ENCODE data around the gene SDHA. TPM values are rescaled to one million over a fixed set of nuclear protein-coding genes. Genes with fewer than 3 reads are reported as not detected.

SDHA gene
- polyA plus RNA-seq, 3 donors = 55.0 to 98.0 (median 91.5) TPM

DNA sequence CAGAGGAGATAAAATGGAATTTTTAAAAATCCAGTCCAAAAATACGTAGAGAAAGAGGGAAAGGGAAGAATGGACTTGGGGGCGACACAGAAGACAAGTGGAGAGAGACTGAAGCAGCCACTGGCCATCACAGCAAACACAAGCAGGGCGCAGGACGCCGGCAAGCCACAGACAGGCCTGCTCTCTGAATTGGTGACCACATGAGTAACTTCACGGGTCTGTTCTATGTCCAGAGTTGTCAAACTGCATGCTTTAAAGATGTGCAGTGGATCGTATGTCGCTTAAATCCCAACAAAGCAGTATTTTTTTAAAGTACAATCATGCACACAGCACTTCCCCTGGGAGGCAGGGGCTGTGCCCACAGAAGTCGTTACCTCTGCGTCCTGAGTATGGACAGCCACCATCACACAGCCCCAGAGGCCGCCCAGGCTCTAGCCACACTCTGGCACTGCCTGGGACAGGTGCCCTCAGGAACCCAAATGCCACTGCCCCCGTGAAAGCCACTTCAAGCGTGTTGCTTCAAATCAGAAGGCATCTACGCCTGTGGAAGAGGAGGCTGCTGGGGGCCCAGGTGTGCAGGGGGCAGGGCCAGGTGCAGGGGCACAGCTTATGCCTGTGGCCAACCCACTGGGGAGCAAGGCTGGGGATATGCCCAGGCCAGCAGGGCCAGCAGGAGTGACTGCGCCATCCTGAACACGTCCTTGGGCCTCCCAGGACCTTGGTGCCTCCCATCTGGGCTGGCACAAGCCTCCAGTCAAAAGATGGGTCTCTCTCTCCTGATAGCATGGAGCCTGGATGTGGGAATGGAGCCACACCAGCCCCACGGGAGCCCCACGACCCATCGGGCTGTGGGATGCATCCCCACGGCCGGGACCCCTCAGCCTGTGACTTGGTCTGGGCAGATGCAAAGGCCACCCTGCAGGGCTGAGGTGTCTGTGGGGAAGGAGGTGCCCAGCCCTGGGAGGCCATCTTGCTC is 32.7 kb upstream of the SDHA start:
- peaks cover 0 to 3% of the 10 kb centered on the region in 2 donors for H3K4me1 ChIP-seq (ENCODE audit: control insufficient read depth in 1 of 2, insufficient read depth in 2 of 2, low read length in 2 of 2)
- no peak overlapping the region for H3K27ac ChIP-seq (ENCODE audit: low read depth in 1 of 2, low read length in 2 of 2)
- TF ChIP-seq, protein P1, sequence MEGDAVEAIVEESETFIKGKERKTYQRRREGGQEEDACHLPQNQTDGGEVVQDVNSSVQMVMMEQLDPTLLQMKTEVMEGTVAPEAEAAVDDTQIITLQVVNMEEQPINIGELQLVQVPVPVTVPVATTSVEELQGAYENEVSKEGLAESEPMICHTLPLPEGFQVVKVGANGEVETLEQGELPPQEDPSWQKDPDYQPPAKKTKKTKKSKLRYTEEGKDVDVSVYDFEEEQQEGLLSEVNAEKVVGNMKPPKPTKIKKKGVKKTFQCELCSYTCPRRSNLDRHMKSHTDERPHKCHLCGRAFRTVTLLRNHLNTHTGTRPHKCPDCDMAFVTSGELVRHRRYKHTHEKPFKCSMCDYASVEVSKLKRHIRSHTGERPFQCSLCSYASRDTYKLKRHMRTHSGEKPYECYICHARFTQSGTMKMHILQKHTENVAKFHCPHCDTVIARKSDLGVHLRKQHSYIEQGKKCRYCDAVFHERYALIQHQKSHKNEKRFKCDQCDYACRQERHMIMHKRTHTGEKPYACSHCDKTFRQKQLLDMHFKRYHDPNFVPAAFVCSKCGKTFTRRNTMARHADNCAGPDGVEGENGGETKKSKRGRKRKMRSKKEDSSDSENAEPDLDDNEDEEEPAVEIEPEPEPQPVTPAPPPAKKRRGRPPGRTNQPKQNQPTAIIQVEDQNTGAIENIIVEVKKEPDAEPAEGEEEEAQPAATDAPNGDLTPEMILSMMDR (IDR thresholded peaks at IDR 0.05) = no peak
- 91% methylated on average over 15 of the region's 21 CpGs for WGBS (ENCODE audit: insufficient coverage)
- H3K79me2 ChIP-seq (ENCODE audit: insufficient read depth, low read length) = no peaks in the 10 kb centered on the region
- no peak for DNase-seq
- H3K36me3 Mint-ChIP-seq = no peaks in the 10 kb centered on the region
- peaks cover 6% of the 10 kb centered on the region for H3K4me1 Mint-ChIP-seq
- no peak overlapping the region for H3K4me3 ChIP-seq (replicated peaks in 1 of 3; ENCODE audit: low read depth in 2 of 3, low read length in 3 of 3)
- no peak overlapping the region for H3K9ac ChIP-seq (ENCODE audit: insufficient read depth, low read length, poor library complexity, severe bottlenecking)
- no peak overlapping the region for H3K27ac Mint-ChIP-seq
- H3K9me3 Mint-ChIP-seq = no peaks in the 10 kb centered on the region
- H3K9me3 ChIP-seq (replicated peaks in 1 of 2; ENCODE audit: control insufficient read depth in 1 of 2, insufficient read depth in 1 of 2, low read length in 2 of 2) = no peaks in the 10 kb centered on the region
- no peak overlapping the region for H3K4me2 ChIP-seq (replicated peaks; ENCODE audit: extremely low read depth, low read length, poor library complexity, severe bottlenecking)
- no peaks in the 10 kb centered on the region for H4K20me1 ChIP-seq (ENCODE audit: insufficient read depth, low read length)
- peaks cover 6 to 10% (median 9%) of the 10 kb centered on the region in 3 donors for H3K27me3 Mint-ChIP-seq (ENCODE audit: low read depth in 3 of 3)
- H3K36me3 ChIP-seq (replicated peaks in 1 of 2; ENCODE audit: control insufficient read depth in 1 of 2, insufficient read depth in 2 of 2, low read length in 2 of 2) = no peaks in the 10 kb centered on the region
- H3K27me3 ChIP-seq (ENCODE audit: control insufficient read depth in 2 of 2, insufficient read depth in 2 of 2, low read length in 2 of 2) = no peaks in the 10 kb centered on the region
- H2AFZ ChIP-seq (ENCODE audit: insufficient read depth, low read depth, low read length, poor library complexity, severe bottlenecking) = no peak overlapping the region
- intact Hi-C loops (cut with micrococcal nuclease) = no loop called here
- no peak overlapping the region for H3K4me3 Mint-ChIP-seq

DNA sequence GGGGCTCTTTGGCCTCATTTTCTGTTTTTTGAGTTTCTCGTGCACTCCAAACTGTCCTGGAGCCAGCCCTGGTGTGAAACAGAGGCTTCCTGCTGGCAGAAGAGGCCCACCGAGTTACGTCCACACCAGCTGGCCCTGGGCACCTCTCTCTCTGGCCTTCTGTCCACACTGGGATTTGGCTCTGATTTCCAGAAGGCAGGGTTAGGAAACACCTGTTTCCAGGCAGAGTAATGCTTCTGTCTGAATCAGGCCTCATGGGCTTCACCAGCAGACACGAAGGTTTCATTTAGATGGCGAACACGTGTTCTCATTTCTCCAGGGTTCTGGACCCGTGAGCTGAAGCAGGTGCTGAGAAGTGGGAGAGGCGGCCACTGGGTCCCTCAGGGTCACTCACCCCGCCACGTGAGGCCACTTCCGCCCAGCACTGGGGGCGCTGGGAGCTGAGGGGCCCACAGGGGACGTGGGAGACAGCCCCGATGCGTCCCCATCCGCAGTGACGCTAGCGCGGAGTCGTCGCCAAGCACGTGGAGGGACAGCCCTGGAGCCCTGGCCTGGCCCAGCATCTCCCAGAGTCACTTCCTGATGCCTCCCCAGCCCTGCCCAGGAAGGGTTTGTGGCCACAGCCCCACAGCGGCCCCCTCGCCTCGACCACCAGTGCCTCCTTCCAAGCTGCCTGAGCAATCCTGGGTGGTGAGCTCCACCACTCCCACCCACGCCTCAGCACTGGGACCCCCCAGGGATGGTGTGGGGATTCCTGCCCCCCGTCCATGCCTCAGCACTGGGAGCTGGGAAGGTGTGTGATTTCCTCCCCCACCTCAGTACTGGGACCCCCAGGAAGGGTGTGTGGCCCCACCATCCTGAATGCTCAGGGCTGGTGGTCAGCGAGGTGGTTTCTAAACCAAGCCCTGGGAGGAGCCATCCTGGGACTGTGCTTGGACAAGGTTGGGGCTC is 31.8 kb upstream of the SDHA start:
- Histone ChIP-seq H3K27me3 (ENCODE audit: control insufficient read depth in 2 of 2, insufficient read depth in 2 of 2, low read length in 2 of 2) (peaks cover 0 to 6% of the 10 kb centered on the region in 2 donors), H3K36me3 (replicated peaks in 1 of 2; ENCODE audit: control insufficient read depth in 1 of 2, insufficient read depth in 2 of 2, low read length in 2 of 2) (no peaks in the 10 kb centered on the region), H3K27ac (ENCODE audit: low read depth in 1 of 2, low read length in 2 of 2) (no peak overlapping the region), H3K79me2 (ENCODE audit: insufficient read depth, low read length) (no peaks in the 10 kb centered on the region), H3K4me2 (replicated peaks; ENCODE audit: extremely low read depth, low read length, poor library complexity, severe bottlenecking) (no peak overlapping the region), H3K4me3 (replicated peaks in 1 of 3; ENCODE audit: low read depth in 2 of 3, low read length in 3 of 3) (no peak overlapping the region), H3K4me1 (ENCODE audit: control insufficient read depth in 1 of 2, insufficient read depth in 2 of 2, low read length in 2 of 2) (peaks cover 0 to 3% of the 10 kb centered on the region in 2 donors), H3K9ac (ENCODE audit: insufficient read depth, low read length, poor library complexity, severe bottlenecking) (no peak overlapping the region), H4K20me1 (ENCODE audit: insufficient read depth, low read length) (no peaks in the 10 kb centered on the region), H2AFZ (ENCODE audit: insufficient read depth, low read depth, low read length, poor library complexity, severe bottlenecking) (no peak overlapping the region), H3K9me3 (replicated peaks in 1 of 2; ENCODE audit: control insufficient read depth in 1 of 2, insufficient read depth in 1 of 2, low read length in 2 of 2) (no peaks in the 10 kb centered on the region)
- H3K36me3 Mint-ChIP-seq = no peaks in the 10 kb centered on the region
- H3K4me1 Mint-ChIP-seq = peaks cover 6% of the 10 kb centered on the region
- no peaks in the 10 kb centered on the region for H3K9me3 Mint-ChIP-seq
- H3K27ac Mint-ChIP-seq = no peak overlapping the region
- DNase-seq = no peak
- TF ChIP-seq, protein P1 (IDR thresholded peaks at IDR 0.05) = no peak
- intact Hi-C loops (cut with micrococcal nuclease) = no loop called here
- peaks cover 11 to 20% (median 12%) of the 10 kb centered on the region in 3 donors for H3K27me3 Mint-ChIP-seq (ENCODE audit: low read depth in 3 of 3)
- WGBS (ENCODE audit: insufficient coverage) = 74% methylated on average over 26 of the region's 28 CpGs
- no peak overlapping the region for H3K4me3 Mint-ChIP-seq

Measured in CD14-positive monocyte (primary cell).